HG03066 (cell line): Measurements from ENCODE around the gene PRPF6.
A peak's percentile ranks its signal among the peaks of the same experiment; 100 is the strongest.

Source experiments
- ATAC-seq: cut with Tn5 transposase; IDR thresholded peaks from one replicate; pipeline ENCODE4 v1.9.1; 2021; ENCODE audit warnings: low read depth; ENCODE audit not compliant: unreplicated experiment

PRPF6 gene

DNA sequence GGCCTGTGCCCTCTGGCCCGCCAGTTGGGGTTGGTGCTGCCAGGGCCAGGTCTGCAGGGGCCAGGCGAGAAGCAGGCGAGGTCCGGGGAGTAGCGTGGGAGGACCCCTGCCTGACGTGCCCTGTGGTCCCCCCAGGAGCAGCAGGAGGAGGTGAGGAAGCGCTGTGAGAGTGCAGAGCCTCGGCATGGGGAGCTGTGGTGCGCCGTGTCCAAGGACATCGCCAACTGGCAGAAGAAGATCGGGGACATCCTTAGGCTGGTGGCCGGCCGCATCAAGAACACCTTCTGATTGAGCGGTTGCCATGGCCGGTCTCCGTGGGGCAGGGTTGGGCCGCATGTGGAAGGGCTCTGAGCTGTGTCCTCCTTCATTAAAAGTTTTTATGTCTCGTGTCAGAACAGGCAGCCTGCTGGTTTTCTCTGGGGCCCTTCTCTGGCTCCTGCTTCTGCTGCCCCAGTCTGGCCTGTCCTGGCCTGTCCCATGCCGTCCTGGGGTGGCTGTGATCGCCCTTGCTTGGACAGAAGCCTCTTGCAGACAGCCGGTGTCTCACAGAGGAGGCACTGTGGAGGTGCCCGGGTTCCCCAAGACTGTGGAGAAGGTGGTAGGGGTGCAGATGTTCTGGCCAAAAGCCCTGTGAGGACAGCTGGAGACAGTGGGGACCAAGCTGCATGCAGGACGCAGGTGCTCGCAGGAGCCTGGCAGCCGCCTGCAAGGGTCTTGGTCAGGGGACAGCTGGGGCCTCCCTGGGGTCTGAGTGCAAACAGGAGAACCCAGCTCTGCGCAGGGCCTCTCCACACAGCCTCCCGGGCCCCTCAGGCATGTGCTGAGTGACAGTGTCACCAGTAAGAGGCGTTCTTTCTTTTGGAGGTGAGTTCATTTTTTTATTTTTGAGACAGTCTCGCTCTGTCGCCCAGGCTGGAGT, 52.0 kb downstream of the PRPF6 start:
- ATAC-seq, result no peak

DNA sequence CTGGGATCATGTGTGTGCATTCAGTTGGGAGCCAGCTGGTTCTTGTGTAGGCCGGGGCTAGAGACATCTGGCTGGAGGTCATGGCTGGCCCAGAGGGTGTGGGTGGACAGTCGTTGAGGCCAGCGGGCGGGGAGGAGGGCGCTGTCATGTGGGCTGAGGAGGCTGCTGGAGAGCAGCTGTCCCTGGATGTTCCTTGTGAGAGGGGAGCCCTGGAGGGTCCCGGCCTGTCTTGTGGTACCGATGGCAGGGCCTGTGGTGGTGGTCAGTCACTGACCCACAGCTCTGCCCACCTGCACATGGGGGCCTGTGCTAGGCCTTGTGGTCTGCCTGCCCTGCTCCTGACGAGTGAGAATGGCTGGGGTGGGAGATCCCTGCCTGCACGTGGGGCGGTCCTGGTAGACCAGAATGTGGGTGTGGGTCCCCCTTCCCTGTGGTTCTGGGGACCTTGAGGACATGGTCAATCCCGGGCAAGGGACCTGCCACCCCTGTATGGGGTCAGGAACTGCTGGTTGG, 53.1 kb downstream of the PRPF6 start:
- ATAC-seq, result no peak

DNA sequence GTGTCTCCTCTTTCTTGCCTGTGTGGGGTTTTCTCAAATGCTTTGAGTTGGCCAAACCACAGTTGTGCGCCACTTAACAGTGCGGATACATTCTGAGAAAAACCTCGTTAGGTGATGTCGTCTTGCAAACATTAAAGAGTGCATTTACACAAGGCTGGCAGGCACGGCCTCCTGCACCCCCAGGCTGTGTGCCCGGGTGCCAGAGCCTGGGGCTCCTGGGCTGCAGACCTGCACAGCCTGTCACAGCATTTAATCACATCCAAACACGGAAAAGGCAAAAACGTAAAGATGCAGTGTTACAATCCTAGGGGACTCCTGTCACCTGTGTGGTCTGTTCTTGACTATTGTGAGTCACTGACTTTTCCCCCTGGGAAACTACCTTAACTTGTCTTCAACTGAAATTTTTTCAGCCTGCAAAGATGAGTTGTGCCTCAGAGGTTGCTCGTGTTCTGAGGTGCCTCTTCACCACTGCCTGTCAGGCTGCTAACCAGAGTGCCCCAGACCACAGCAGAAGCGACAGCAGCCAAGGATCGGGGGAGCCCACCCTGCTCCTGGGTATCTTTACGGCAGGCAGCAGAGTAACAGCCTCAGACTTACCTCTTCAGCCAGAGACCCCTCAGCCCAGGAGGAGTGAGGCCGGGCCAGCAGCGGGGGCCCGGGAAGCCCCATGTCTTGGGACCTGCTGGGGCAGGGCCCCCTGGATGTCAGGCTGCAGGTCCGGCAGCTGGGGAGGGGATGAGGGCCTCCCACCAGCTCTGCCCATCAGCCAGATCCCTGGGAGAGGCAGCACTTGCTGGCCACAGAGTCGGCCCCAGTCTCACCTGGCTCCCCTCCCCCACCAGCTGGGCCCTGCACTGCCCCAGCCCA, 54.4 kb downstream of the PRPF6 start:
- no peak for ATAC-seq

DNA sequence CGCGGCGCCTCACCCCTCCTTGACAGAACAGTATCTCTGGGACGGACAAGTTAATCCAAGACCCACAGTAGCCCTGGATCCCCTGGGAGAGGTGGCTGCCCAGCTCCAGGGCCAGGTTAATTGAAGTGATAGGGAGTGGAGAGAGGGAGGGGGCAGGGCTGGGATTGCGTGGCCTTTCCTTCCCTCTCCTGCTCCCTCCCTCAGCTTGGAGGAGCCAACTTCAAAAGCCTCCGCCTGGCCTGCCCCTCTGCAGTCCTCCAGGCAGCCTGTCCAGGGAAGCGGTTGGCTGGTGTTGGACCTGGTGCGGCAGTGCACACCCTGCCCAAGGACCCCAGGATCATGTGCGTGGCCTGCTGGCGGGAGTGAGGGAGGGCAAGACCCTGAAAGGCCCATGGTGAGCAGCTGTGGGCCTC, 55.0 kb downstream of the PRPF6 start, which contains the start of gene C20orf204:
C20orf204 (plus strand) TSS at position 250 of the 413 bp plus-strand sequence; CDS start at position 392, 142 bp downstream.
- no peak for ATAC-seq

DNA sequence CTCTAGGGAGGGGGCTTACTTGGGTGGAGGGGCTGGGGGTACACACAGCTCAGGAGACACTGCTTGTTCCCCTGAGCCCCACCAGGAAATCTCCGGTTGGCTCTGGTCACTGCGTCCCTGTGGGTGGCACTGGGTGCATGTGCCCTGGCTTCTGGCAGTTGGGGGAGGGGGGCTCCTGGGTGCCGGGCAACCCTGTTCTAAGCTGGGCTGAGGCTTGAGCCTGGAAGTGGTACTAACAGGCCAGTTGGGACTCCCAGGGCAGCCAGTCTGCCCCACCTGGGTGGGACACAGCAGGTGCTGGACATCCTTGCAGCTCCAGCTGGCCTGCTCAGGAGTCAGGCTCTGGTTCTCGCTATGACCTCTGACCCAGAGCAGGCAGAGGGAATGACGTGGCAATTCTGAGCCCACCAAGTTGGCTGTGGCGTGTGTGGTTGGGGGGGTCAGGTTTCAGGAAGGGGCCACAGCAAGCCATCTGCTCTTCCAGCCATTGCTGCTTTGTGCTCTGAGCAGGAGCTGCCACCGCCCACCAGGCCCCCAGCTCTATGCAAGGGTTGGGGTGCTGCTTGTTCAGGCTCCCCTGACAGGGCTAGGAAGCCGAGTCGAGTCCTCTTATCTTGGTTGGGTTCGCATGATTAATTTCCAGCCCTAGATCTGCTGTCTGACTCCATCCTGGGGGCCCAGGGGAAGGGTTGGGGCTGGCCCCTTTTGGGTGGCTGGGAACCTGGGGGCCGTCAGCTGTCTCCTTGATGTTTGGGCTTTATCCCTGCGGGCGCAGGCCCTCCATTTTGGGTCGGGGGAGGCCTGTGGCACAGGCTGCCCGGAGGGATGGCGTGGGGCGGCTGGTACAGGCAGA, 55.6 kb downstream of the PRPF6 start:
- ATAC-seq, result no peak

DNA sequence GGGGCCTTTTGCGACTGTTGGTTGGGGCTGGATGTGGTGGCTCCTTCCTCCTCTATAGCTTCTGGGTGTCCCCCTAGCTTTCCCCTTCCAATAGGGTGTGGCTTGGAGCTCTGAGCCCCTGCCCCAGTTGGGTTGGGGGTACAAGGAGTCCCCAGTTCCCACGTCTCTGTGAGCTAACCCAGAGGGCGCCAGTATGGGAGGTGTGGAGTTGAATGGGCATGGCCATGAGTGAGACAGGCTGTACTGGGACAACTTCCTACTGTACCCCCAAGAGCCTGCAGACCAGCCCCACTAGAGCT, 56.2 kb downstream of the PRPF6 start:
- no peak for ATAC-seq

DNA sequence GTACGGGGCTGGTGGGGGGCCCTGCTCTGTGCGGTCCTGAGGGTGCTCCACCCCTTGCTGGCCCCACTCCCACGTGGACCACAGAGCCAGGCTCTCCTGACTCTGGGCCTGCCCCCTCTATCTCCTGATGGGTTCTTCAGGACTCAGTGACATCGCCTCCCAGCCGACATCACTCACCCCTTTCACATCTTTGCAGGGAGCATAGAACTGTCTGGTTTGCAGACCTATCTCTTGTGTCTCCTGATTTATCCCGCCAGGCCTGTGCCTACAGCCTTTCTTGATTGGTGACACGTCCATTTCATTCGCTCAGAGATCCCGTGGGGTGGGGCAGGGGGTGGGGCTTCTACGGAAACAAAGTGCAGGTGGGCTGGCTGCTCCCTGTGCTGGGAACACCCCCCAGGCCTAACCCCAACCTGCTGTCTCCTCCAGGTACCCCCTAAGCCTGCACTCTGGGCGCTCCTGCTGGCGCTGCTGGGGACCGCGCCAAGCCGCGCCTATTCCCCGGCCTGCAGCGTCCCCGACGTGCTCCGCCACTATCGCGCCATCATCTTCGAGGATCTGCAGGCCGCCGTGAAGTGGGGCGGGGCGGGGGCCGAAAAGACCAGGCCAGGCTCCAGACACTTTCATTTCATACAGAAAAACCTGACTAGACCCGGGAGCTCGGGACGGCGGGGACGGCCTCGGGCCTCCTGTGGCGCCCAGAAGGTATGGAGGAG, 56.7 kb downstream of the PRPF6 start:
- ATAC-seq, result no peak

DNA sequence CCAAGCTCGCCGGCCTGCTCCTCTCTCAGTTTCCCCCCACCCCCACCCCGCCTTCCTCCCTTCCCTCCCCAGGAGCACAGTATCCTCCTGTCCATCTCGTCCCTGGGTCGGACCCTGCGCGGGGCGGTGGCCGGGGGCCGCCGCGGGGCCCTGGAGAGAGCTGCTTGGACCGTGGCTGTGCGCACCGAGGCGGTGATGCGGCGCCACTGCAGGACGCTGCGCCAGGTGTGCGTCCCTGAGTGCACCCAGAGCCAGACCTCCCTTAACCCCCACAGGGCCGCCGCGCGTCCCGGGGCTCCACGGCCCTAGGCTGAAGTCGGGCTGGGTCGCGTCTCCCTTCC, 57.3 kb downstream of the PRPF6 start:
- peak; percentile 21 for ATAC-seq

DNA sequence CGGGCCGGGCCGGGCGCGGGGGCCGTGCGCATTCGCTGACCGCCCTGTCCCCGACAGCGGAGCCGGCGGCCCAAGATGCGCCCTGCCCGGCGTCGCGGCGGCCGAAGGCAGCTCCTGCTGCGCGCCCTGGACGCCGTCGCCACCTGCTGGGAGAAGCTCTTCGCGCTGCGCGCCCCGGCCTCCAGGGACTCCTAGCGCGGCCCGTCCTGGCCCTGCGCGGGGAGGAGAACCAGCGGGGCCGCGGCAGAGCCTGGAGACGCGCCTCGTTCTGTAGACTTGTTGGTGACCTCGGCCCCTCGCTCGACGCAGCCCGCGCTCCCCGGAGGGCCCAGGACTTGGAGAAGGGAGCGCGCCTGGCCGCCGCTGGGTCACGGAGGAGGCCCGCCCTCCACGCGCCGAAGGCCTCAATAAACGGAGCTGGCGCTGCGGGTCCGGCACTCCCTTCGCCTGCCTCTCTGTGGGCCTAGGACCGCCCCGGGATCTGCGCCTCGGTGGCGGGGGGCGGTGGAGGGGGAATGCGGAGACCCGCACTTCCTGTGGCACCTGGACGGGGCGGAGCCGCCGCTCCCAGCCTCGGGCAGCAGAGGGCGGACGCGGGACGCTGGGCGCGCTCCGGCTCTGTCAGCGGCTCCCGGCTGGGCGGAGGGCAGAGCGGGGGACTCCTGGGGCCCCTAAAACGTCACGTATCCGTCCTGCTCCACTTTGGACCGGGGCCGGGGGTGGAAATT, 57.8 kb downstream of the PRPF6 start:
- ATAC-seq, result peak; percentile 46

DNA sequence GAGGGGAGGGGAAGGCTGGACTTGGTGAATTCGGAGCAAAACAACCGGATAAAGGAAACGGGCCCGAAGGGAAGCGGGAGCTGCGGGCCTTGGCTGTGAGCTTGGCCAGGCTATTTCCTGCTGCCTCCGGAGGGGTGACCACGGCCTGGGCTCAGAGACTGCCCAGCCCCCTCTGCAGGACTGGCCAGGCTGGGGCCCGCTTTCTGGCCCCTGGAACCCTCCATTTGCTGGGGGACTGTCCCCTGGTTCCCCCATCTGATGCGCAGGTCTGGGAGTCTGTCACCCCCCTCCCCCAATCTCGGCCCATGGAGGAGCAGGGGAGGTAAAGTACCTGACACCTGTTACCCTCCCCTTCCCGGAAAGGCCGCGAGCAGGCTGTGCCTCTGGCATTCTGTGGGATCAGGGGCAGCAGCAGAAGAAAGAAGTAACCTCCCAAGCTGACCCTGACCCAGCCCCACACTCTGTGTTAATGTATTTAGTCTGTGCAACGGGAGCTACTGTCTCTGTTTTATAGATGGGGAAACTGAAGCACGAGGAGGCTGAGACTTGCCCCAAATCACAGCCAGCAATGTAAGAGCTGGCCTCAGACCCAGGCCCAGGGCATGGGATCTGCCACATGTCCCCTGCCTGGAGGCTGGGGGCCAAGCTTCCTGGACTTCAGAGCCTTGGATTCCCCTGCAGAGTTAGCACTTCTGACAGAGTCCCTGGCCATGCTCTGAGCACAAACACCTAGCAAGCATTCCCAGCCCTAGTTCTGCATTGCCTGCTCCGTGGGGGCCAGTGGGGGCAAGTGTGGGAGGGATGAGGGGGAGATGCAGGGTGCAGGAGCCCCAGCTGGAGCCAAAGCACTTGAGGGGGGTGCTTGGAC, 58.6 kb downstream of the PRPF6 start:
- ATAC-seq, result no peak

DNA sequence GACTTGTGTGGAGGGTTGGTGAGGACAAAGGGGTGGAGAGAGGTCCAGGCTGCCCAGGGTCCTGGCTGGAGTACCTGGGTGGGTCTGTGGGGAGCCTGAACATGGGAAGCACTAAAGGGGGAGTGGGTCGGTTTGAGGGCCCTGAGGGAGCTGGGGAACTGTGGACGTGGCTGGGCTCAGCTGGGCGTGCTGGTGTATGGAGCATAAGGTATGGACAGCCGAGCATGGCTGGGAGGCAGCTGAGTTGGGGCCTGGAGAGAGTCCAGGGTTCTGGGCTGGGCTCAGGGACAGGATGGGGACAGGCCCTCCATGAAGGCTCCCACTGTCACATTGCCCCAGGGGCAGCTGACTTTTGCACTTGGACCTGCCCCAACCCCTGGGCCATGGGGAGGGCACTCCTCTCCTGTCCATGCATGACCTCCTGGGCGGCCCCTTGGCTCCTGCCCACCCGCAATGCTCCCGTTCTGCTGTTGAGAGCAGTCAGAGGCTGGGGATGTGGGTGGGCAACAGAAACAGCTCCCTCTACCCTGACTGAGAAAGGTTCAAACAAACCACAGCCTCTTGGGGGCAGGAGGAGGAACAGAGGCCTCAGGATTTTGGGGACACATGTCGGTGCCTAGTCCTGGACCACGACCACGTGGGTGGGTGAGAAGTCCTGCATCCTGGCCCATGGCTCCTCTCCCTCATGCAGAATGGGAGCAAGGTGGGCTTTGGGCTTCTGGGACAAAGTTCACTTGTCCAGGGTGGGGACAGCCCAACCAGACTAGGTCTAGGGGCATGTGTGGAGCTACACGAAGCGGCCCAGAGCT, 59.5 kb downstream of the PRPF6 start:
- no peak for ATAC-seq

DNA sequence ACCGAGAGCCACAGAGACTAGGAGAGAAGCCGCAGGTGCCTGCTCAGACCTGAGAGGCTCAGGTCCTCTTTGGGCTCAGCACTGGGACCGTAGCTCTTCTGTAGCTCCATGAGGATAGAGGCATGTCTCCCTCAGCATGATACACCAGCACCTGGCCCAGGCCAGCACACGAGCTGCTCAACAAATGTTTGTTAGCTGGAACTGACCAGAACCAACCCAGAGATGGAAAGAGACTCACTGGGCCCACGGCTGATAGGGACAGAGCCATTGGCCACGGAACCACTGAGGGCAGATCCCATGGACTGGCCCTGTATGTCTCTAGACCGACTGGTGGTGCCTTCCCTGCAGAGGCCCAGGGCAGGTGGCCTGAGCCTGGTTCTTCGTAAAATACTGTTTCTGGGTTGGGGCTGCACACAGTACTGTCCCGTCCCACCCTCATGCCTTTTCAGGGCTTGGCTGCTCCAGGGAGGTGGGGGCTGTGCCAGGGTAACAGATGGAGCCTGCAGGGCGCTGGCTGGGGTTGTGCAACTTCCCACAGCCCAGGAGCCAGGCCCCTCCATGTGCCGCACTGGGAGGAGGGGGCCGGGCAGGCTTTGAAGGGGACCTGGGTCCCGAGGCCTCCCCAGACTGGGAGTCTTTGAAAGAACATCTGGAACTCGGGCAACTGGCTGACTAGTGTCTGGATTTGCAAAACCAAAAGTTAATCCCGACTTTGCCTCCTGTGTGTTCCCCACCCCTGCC, 60.3 kb downstream of the PRPF6 start:
- ATAC-seq, result no peak

DNA sequence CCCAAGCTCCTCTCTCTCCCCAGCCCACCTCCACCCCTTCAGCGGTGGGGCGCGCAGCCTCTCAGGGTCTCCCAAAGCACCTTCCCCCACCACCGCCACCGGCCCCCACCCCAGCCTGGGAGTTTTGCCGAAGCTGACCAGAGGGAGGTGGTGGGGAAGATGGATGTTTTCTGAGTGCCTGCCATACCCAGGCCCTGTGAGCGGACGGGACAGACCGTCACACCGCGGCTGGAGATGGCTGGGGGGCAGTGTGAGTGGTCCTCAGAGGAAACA, 60.8 kb downstream of the PRPF6 start:
- ATAC-seq, result no peak

DNA sequence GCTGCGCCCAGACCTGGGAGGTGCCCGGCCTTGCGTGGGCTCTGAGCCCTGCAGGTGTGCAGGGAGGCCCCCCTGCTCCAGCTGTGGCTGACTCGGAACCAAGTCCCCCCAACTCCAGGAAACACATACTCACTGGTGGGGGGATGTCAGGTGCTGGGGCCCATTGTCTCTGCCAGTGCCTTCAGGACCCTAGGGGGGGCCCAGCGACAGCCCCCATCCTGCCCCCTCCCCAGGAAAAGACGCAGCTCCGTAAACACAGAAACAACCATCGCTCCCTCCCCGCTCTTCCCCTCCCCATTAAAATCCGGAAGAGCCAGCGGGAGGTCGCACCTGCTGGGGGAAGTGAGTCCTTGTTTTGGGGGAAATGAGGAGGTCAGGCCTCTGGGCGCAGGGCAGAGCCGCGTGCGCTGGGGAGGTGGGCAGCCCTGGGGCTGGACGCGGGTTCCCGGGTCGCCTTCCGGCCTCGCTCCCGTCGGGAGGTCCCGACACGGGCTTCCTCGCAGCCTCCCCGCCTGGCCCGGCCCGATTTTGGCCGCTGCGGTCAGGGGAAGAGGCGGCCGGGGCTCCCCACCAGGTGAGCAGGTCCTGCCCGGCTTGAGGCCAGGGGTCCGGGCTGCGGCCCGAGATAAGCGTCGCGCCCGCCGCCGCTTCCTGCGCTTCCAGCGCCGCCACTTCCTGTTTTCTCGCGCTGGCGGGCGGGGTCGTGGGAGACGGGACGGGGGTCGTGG, 61.3 kb downstream of the PRPF6 start:
- ATAC-seq, result no peak

DNA sequence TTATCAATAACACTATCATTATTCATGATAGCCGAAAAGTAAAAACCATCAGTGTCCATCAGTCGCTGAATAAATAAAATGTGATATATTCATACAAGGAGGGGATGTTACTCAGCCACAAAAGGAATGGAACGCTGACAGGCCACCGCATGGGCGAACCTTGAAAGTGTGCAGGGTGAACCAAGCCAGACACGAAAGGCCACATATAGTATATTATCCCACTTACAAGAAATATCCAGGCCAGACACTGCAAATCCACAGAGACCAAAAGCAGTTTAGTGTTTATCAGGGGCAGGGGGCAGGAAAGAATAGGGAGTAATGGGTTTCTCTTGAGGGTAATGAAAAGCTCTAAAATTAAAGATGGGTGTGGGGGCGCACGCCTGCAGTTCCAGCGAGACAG, 62.8 kb downstream of the PRPF6 start:
- no peak for ATAC-seq

DNA sequence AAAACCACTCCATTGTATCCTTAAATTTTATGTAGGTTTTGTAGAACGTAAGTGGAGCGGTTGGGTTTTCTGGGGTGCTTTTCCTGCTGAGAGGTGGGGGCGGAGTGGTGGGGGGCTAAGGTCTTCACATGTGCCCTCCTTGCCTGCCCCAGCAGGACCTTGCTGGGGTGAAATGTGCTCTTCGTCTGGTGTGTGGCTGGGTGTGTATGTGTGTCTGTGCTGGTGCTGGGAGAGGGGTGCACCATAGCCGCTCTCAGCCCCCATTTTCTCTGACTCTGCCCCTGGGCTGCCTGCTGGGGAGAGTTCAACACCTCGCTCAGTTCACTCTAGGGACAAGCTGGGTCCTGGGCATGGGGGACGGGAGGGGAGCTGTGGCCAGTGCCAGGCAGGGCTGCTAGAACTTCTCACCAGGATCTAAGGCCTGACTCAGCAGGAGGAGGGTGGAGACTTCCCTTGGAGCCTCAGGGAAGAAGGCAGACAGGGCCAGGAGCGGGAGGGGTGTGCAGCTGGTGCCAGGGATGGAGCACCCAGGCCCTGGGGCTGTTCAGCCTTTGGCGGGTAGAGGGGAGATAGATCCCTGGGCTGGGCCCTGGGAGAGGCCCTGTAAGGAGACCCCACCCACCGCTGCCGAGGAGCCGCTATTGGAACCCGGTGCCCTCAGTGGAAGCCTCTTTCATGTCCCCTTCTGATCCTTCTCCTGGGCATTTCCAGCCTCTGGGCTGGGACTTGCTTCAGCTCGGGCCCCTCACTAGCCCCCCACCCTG, 63.7 kb downstream of the PRPF6 start:
- ATAC-seq, result no peak
